Activated gamma-delta T cell treated with Interleukin-2 at 50 U/mL for 16 hours (primary cell): ENCODE data around the gene CENPX.
"Not testable (repeated sequence)": the region's sequence is repeated elsewhere in the genome, so short reads cannot be mapped to it uniquely, and the experiment has no call there.

Experiments used
- DNase-seq: peaks from one replicate; pipeline ENCODE4 v3.0.0-alpha.2; 2020

CENPX gene

GRCh38 chr17:81995463-81996231 lies 27.0 kb downstream of the CENPX start:
- DNase-seq: no peak

GRCh38 chr17:81994593-81995462 lies 27.9 kb downstream of the CENPX start:
- no peak for DNase-seq

DNA sequence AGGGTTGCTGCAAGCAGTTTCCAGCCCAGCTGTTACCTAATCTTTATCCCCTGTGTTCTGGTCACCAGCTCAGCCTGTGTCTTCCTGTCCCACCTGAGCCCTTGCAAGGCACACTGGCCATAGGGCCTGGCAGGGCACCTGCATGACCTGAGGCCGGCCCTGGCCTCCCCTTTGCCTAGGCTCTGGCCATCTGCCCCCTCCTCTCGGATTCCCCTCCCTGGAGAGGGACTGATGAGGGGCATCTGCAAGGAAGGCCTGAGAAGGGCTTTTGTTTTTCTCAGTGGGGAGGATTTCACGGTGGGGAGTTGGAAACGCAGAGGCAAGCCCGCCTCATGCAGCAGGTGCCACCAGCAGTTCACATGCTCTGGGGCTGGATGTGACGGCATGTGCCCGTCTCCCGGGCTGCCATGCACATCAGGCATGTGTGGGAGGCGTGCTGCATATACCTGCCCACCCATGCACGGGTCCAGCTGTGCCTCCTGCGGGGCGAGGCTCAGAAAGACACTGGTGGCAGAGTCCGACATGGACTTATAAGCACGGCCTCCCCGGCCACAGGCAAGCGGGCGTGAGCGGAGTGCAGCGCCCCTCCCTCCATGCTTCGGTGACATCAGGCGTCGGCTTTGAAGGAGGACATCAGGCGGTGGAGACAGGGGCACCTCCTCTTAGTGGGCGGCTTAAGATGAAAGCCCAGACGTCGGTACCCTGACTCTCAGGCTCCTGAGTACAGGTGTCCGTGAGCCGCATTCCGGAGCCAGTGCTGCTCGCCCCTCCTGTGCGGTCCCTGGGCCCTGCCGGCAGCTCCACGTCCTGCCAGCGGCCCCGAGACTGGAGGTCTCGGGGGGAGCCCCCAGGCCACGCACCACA lies 28.7 kb downstream of the CENPX start:
- DNase-seq: no peak

GRCh38 chr17:81992306-81993102 lies 30.2 kb downstream of the CENPX start:
- DNase-seq: no peak

DNA sequence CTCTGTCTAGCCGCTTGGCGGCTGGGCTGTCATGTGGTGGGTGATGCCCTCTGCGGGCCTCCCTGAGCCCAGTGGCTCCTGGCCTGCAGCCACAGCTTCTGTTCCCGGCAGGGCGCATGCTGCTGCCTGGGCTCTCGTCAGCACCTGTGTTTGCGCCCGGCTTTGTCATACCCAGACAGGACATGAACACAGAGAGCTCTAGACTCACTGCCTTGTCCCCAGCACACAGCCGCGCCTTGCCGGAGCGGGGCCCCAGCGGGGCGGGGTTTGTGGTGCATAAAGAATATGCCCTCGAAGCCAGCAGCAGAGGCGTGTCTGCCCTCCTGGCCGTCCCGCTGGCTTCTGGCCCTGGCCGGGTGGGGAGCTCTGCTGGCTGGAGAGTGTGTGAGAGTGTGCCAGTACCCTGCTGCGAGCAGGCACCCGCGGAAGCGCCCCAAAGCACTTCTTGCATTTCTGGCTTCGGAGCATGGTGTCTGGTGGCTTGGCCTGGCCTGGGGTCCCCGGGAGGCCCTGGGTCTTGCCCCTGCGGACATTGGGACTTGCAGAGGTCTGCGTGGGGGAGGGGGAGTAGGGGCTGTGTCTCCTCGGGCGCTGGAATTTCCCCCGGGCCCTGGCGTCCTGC lies 30.9 kb downstream of the CENPX start:
- no peak for DNase-seq

- no peak for DNase-seq
Measured at GRCh38 chr17:81990836-81991683, 31.6 kb downstream of the CENPX start.

DNA sequence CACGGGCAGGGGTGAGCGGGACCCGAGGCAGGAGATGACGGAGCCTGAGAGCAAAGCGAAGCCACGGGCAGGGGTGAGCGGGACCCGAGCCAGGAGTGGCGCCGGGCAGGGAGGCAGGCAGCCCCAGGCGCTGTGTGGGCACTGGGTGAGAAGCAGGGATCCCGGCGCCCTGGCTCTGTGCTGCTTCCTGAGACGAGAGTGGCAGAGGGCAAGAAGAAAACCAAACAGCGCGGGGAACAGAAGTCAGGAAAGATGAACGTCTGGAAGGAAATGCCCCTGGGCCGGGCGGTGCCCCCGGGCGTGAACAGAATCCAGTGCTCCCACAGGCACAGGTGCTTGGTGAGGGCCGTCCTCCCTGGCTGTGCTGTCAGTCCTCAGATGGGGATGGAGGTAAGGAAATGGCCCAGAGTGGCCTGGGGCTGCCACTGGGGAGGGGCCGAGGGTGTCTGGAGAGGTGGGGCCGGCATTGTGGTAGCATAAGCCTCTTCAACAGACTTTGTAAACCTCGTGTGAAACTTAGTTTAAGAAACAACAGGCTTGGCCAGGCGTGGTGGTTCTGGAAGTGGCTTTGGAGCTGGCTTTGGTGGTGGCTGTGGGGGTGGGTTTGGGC lies 35.4 kb downstream of the CENPX start:
- DNase-seq: no peak

DNA sequence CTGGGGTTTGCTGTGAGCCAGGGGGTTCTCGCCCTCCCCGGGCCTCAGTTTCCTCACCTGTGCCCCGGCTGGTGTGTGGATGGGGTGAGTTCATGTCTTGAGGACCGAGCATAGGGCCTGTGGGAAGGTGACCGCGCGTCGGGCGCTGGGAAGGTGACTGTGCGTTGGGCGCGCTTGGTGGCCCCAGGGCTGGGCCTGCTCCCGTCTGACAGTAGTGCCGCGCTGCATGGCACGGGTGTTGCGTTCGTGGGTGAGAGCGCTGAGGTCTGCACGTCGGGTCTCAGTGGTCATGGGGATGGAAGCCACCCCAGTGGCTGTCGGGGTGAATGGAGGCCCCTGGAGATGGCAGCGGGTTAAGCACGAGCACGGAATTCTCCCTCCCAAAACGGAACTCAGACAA lies 36.1 kb downstream of the CENPX start:
- no peak for DNase-seq

DNA sequence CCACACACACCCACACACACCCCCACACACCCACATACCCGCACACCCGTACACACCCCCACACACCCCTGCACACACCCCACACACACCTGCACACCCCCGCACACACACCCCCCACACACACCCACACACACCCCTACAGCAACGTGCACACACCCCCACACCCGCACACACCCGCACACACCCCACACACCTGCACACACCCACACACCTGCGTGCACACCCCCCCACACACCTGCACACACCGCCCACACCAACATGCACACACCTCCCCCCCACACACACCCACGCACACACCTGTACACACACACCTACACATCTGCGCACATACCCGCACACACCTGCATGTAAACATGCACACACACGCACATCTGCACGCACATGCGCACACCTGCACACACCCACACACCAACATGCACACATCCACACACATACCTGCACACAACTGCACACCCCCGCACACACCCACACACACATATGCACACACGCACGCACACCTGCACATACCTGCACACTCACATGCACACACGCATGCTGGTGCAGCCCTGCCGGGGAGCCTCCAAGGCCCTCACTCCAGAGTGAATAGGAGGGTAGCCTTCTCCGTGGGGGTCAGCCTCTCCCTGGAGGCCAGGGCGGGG lies 37.8 kb downstream of the CENPX start:
- no peak for DNase-seq

DNA sequence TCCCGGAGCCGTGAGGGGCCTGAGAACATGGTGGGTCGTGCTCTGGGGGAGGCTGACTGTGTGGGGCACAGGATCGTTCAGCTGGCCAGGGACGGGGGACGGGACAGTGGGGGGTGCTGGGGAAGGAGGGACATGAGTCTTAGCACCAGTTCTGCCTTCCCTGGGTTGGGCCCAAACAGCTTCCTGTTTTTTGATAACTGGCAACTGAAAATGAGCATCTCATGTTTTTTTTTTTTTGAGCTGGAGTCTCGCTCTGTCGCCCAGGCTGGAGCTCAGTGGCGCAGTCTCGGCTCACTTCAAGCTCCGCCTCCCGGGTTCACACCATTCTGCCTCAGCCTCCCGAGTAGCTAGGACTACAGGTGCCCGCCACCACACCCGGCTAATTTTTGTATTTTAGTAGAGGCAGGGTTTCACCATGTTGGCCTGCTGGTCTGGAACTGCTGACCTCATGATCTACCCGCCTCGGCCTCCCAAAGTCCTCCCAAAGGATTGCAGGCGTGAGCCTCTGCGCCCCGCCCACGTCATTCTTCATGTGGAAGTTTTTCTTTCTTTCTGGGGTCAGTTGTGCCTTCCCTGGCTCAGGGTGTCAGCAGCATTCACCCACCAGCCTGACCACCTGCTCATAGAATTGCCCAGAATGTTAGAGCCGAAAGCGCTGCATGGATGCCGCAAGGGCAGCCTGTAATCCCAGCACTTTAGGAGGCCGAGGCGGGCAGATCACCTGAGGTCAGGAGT lies 38.9 kb downstream of the CENPX start:
- no peak for DNase-seq

GRCh38 chr17:81983011-81983638 lies 39.6 kb downstream of the CENPX start:
- DNase-seq: no peak

GRCh38 chr17:81981511-81981910 lies 41.2 kb downstream of the CENPX start:
- DNase-seq: not testable (repeated sequence)

- no peak for DNase-seq
Measured at GRCh38 chr17:81980707-81981343, 41.9 kb downstream of the CENPX start.

DNA sequence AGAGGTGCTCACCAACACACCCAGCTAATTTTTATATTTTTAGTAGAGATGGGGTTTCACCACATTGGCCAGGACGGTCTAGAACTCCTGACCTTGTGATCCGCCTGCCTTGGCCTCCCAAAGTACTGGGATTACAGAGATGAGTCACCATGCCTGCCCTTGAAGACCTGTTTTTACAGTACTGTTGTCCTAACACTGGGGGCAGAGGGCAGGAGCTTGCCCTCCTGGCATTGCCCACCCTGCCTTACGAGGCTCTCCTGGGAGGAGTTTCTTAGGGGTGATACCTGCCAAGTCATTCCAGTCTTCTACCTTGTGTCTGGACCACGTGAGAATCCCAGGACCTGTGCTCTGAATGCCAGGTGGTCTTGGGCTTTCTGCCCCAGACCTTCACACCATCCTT lies 42.6 kb downstream of the CENPX start:
- DNase-seq: no peak

DNA sequence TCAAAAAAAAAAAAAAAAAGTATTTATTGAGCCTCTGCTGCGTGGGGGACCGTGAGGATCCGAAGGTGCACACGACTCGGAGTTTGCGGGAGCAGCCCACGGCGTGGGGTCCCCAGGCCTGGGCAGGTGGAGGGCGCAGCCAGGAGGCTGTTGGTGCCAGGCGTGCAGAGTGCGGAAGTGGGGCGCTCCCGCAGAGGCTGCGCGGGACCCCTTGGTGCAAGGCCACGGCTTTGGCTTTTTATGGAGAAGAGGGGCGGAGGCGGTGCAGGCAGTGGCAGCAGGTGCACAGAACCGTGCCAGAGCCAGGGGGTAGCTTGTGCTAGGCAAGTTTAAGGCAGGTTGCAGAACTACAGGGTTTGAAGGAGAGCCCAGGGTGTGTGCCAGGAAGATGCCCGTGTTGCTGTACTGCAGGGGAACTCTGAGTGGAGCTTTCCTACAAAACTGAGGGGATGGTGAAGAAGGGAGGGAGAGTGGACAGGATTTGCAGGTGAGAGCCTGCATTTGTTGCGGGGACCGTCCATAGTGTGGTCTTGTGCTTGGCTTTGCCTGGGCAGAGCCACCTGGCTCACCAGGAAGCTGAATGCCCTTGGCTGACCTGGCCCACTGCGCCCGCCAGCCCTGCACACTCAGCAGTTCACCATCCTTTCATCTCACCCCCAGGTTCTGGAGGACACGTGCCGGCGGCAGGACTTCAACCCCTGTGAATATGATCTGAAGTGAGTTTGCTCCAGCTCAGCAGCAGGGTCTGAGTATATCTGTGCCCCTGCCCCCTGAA lies 44.0 kb downstream of the CENPX start:
- no peak for DNase-seq

- DNase-seq: peak; percentile 91
Measured at GRCh38 chr17:81977211-81977808, 45.4 kb downstream of the CENPX start, which contains the start of gene ASPSCR1. TSS of gene ASPSCR1 (plus strand) at chr17:81977629. CDS start at chr17:81977647, 18 bp downstream.
